GM23338 (cell line): ENCODE measurements around the gene PDIA6. TPM values are rescaled to one million over a fixed set of nuclear protein-coding genes. Genes with fewer than 3 reads are reported as not detected.

Experiments used
- ATAC-seq: fragments of 200-7000 bp; cut with Tn5 transposase; 3 replicates; pipeline ENCODE4 v1.9.1; 2020
- DNase-seq: peaks from one replicate; pipeline ENCODE4 v3.0.0-alpha.2; 2015; ENCODE audit warnings: low spot score
- H2AFZ ChIP-seq: fragments of 200-600 bp; sonication (generic); 2 replicates; pipeline ENCODE4 v1.8.0; 2016; ENCODE audit warnings: antibody characterized with exemption, mild to moderate bottlenecking, moderate library complexity
- H3F3A ChIP-seq: fragments of 200-600 bp; sonication (generic); replicated peaks from 2 replicates; pipeline ENCODE4 v1.8.0; 2017; ENCODE audit warnings: antibody characterized with exemption, mixed run types, low read depth
- H3K27ac ChIP-seq: fragments of 200-600 bp; sonication (generic); 2 replicates; pipeline ENCODE4 v1.6.1; 2016; ENCODE audit warnings: low read depth
- H3K27me3 ChIP-seq: fragments of 200-600 bp; sonication (generic); 2 replicates; pipeline ENCODE4 v1.8.0; 2016; ENCODE audit warnings: mild to moderate bottlenecking, mixed run types, moderate library complexity; ENCODE audit not compliant: insufficient read depth
- H3K36me3 ChIP-seq: fragments of 200-600 bp; sonication (generic); 2 replicates; pipeline ENCODE4 v1.8.0; 2016; ENCODE audit warnings: mild to moderate bottlenecking; ENCODE audit not compliant: insufficient read depth
- H3K4me1 ChIP-seq: fragments of 200-600 bp; sonication (generic); 2 replicates; pipeline ENCODE4 v1.8.0; 2016; ENCODE audit warnings: mild to moderate bottlenecking, moderate library complexity; ENCODE audit not compliant: insufficient read depth
- H3K4me2 ChIP-seq: fragments of 200-600 bp; sonication (generic); 2 replicates; pipeline ENCODE4 v1.7.1; 2017; ENCODE audit warnings: mixed run types
- H3K4me3 ChIP-seq: fragments of 200-600 bp; sonication (generic); 2 replicates; pipeline ENCODE4 v1.6.1; 2016; ENCODE audit warnings: mixed run types
- H3K79me2 ChIP-seq: fragments of 200-600 bp; sonication (generic); replicated peaks from 2 replicates; pipeline ENCODE4 v1.8.0; 2017; ENCODE audit warnings: mild to moderate bottlenecking; ENCODE audit not compliant: insufficient read depth
- H3K9me2 ChIP-seq: fragments of 200-600 bp; sonication (generic); 2 replicates; pipeline ENCODE4 v1.8.0; 2017; ENCODE audit not compliant: insufficient read depth
- H4K20me1 ChIP-seq: fragments of 200-600 bp; sonication (generic); replicated peaks from 2 replicates; pipeline ENCODE4 v1.8.0; 2017; ENCODE audit warnings: mild to moderate bottlenecking; ENCODE audit not compliant: insufficient read depth
- H3K27ac Mint-ChIP-seq: 2 replicates; pipeline ENCODE4 v1.8.0; 2020; ENCODE audit warnings: inconsistent platforms, mild to moderate bottlenecking, moderate library complexity, mixed read lengths
- H3K27me3 Mint-ChIP-seq: 3 replicates; pipeline ENCODE4 v1.8.0; 2022; ENCODE audit warnings: low read depth, mild to moderate bottlenecking, moderate library complexity, mixed read lengths, inconsistent platforms; ENCODE audit not compliant: insufficient read depth, poor library complexity
- H3K36me3 Mint-ChIP-seq: 3 replicates; pipeline ENCODE4 v1.8.0; 2021; ENCODE audit warnings: low read depth, mild to moderate bottlenecking, inconsistent platforms, moderate library complexity, mixed read lengths
- H3K4me1 Mint-ChIP-seq: 3 replicates; pipeline ENCODE4 v1.8.0; 2020; ENCODE audit warnings: mild to moderate bottlenecking, inconsistent platforms, mixed read lengths
- H3K4me3 Mint-ChIP-seq: 3 replicates; pipeline ENCODE4 v1.8.0; 2021; ENCODE audit warnings: moderate library complexity, mild to moderate bottlenecking, inconsistent platforms, mixed read lengths
- H3K9me3 Mint-ChIP-seq: 3 replicates; pipeline ENCODE4 v1.8.0; 2020; ENCODE audit warnings: moderate library complexity, mild to moderate bottlenecking, inconsistent platforms, mixed read lengths
- ETS1 ChIP-seq: IDR thresholded peaks from 2 replicates; pipeline ENCODE4 v1.6.1; 2016; ENCODE audit warnings: antibody characterized with exemption
- EZH2phosphoT487 ChIP-seq: fragments of 200-600 bp; sonication (generic); IDR thresholded peaks from one replicate; pipeline ENCODE4 v1.8.1; 2018; ENCODE audit warnings: antibody characterized with exemption; ENCODE audit not compliant: unreplicated experiment
- NANOG ChIP-seq: IDR thresholded peaks from 2 replicates; pipeline ENCODE4 v1.6.1; 2016; ENCODE audit warnings: antibody characterized with exemption, borderline replicate concordance
- REST ChIP-seq: IDR thresholded peaks from one replicate; pipeline ENCODE4 v1.6.1; 2018; ENCODE audit warnings: antibody characterized with exemption; ENCODE audit not compliant: unreplicated experiment
- STAT1 ChIP-seq: IDR thresholded peaks from one replicate; pipeline ENCODE4 v1.6.1; 2016; ENCODE audit warnings: antibody characterized with exemption; ENCODE audit not compliant: unreplicated experiment
- ZNF114 ChIP-seq: fragments of 250-450 bp; sonication (Bioruptor Pico); IDR thresholded peaks from 2 replicates; pipeline ENCODE4 v1.5.0; 2020; ENCODE audit warnings: mild to moderate bottlenecking, moderate library complexity
- ZNF331 ChIP-seq: fragments of 250-450 bp; sonication (Bioruptor Pico); IDR thresholded peaks from 2 replicates; pipeline ENCODE4 v1.5.0; 2020; ENCODE audit warnings: low read depth, mild to moderate bottlenecking, moderate library complexity
- ZNF462 ChIP-seq: fragments of 250-450 bp; sonication (Bioruptor Pico); IDR thresholded peaks from 2 replicates; pipeline ENCODE4 v1.5.0; 2020; ENCODE audit warnings: mild to moderate bottlenecking, moderate library complexity
- polyA plus RNA-seq: library from polyadenylated mRNA; unstranded; fragments of >200 nt; fragmentation: Nextera tagmentation; extraction: Ambion mirVana; gene quantifications from 2 replicates; pipeline ENCODE4 v1.2.1, GENCODE V29; 2016
- total RNA-seq: library from RNA; depleted of rRNA; stranded (reverse); fragments of >200 nt; shearing (Covaris generic); gene quantifications from 2 replicates; pipeline ENCODE4 v1.2.3, GENCODE V29; 2014

PDIA6 gene
- total and polyA plus RNA-seq, 2 experiments from 2014 or later: 331 to 382 TPM

- no peak overlapping the region for H3K4me2 ChIP-seq
- H3K36me3 ChIP-seq: peaks cover 67% of the 10 kb centered on the region
- peaks cover 73% of the 10 kb centered on the region for H4K20me1 ChIP-seq
- TF ChIP-seq NANOG: no peak
- TF ChIP-seq ZNF331 (CRISPR knock-in tag): no peak
- no peak for TF ChIP-seq STAT1
- no peak for TF ChIP-seq EZH2phosphoT487
- no peak for TF ChIP-seq ETS1
- TF ChIP-seq ZNF462: no peak
- TF ChIP-seq REST: no peak
- no peak for TF ChIP-seq ZNF114 (CRISPR knock-in tag)
- H3K36me3 Mint-ChIP-seq: peaks cover 76% of the 10 kb centered on the region
- peaks cover 89% of the 10 kb centered on the region for H3K79me2 ChIP-seq
- no peak overlapping the region for H3K4me3 Mint-ChIP-seq
- no peak overlapping the region for H3K4me3 ChIP-seq
- H3K27ac ChIP-seq: no peak overlapping the region
- ATAC-seq (no peak), DNase-seq (no peak)
- no peaks in the 10 kb centered on the region for H3K4me1 ChIP-seq
- H3K27ac Mint-ChIP-seq: no peak overlapping the region
- no peaks in the 10 kb centered on the region for H3K9me2 ChIP-seq
- peaks cover 1% of the 10 kb centered on the region for H3K27me3 Mint-ChIP-seq
- H3K27me3 ChIP-seq: no peaks in the 10 kb centered on the region
- no peaks in the 10 kb centered on the region for H3K4me1 Mint-ChIP-seq
- H2AFZ ChIP-seq: no peak overlapping the region
- 0 out of 2 replicates have a peak, but pooled peaks cover 3% of the 10 kb centered on the region for H3F3A ChIP-seq
- H3K9me3 Mint-ChIP-seq: no peaks in the 10 kb centered on the region
Observed at GRCh38 chr2:10798783-10799182, 13.8 kb downstream of the PDIA6 start.
